Mesendoderm (in vitro differentiated cells): ENCODE results near the gene A2ML1.
A peak's percentile ranks its signal among the peaks of the same experiment; 100 is the strongest.
"Not testable (repeated sequence)": the region's sequence is repeated elsewhere in the genome, so short reads cannot be mapped to it uniquely, and the experiment has no call there.

Source experiments
- DNase-seq: peaks from one replicate; pipeline ENCODE4 v3.0.0; 2013
- H2AK5ac ChIP-seq: 2 replicates; pipeline ENCODE4 v1.6.1; 2013; ENCODE audit warnings: low read length, inconsistent platforms
- H2BK120ac ChIP-seq: 2 replicates; pipeline ENCODE4 v1.6.1; 2013; ENCODE audit warnings: low read depth, mild to moderate bottlenecking, low read length, moderate library complexity, mixed read lengths
- H2BK15ac ChIP-seq: replicated peaks from 2 replicates; pipeline ENCODE4 v1.6.1; 2013; ENCODE audit warnings: low read depth, mild to moderate bottlenecking, moderate library complexity
- H2BK5ac ChIP-seq: 2 replicates; pipeline ENCODE4 v1.6.1; 2013; ENCODE audit warnings: low read length, inconsistent platforms
- H3K18ac ChIP-seq: 2 replicates; pipeline ENCODE4 v1.6.1; 2013; ENCODE audit warnings: mild to moderate bottlenecking, low read length, mixed read lengths
- H3K23ac ChIP-seq: one replicate; pipeline ENCODE4 v1.6.1; 2013; ENCODE audit warnings: low read length
- H3K27ac ChIP-seq: 2 replicates; pipeline ENCODE4 v1.5.1; 2013; ENCODE audit warnings: low read depth, mild to moderate bottlenecking, inconsistent platforms, low read length, moderate library complexity
- H3K27me3 ChIP-seq: 2 replicates; pipeline ENCODE4 v1.6.1; 2013; ENCODE audit warnings: low read length, control low read depth, mild to moderate bottlenecking, inconsistent platforms; ENCODE audit not compliant: insufficient read depth, poor library complexity
- H3K36me3 ChIP-seq: 2 replicates; pipeline ENCODE4 v1.6.1; 2013; ENCODE audit warnings: low read length, inconsistent platforms; ENCODE audit not compliant: control insufficient read depth, insufficient read depth
- H3K4ac ChIP-seq: one replicate; pipeline ENCODE4 v1.6.1; 2013; ENCODE audit warnings: low read depth, mild to moderate bottlenecking, low read length, moderate library complexity
- H3K4me1 ChIP-seq: 2 replicates; pipeline ENCODE4 v1.6.1; 2013; ENCODE audit warnings: low read depth, low read length, inconsistent platforms; ENCODE audit not compliant: control insufficient read depth
- H3K4me2 ChIP-seq: 2 replicates; pipeline ENCODE4 v1.6.1; 2013; ENCODE audit warnings: low read length
- H3K4me3 ChIP-seq: 2 replicates; pipeline ENCODE4 v1.5.1; 2013; ENCODE audit warnings: mild to moderate bottlenecking, low read length
- H3K56ac ChIP-seq: one replicate; pipeline ENCODE4 v1.6.1; 2013; ENCODE audit warnings: low read length
- H3K79me1 ChIP-seq: 2 replicates; pipeline ENCODE4 v1.6.1; 2013; ENCODE audit warnings: low read length, inconsistent platforms
- H3K79me2 ChIP-seq: 2 replicates; pipeline ENCODE4 v1.6.1; 2013; ENCODE audit warnings: mild to moderate bottlenecking, low read length; ENCODE audit not compliant: control insufficient read depth, insufficient read depth
- H3K9ac ChIP-seq: 2 replicates; pipeline ENCODE4 v1.6.1; 2013; ENCODE audit warnings: low read length, inconsistent platforms
- H4K5ac ChIP-seq: one replicate; pipeline ENCODE4 v1.6.1; 2013; ENCODE audit warnings: low read length
- H4K8ac ChIP-seq: one replicate; pipeline ENCODE4 v1.6.1; 2013; ENCODE audit warnings: low read depth, mild to moderate bottlenecking, control low read depth, low read length, moderate library complexity
- WGBS: extraction: QIAGEN DNeasy Blood & Tissue Kit; methylation state at CpG from one replicate; pipeline ENCODE4 v1.1.7; 2013; ENCODE audit warnings: low lambda C conversion rate, missing lambda C conversion rate; ENCODE audit not compliant: insufficient coverage; ENCODE audit errors: extremely low coverage; 5-methylcytosine and 5-hydroxymethylcytosine counted together

The A2ML1 gene

DNA sequence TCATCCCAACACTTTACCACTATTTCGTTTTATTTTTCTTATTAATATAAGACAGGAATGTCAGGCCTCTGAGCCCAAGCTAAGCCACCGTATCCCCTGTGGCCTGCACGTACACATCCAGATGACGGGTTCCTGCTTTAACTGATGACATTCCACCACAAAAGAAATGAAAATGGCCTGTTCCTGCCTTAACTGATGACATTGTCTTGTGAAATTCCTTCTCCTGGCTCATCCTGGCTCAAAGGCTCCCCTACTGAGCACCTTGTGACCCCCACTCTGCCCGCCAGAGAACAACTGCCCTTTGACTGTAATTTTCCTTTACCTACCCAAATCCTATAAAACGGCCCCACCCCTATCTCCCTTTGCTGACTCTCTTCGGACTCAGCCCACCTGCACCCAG is 12.3 kb upstream of the A2ML1 start:
- H3K23ac ChIP-seq, H3K4me3 ChIP-seq, H2BK5ac ChIP-seq, H4K5ac ChIP-seq, H2BK15ac ChIP-seq, H3K79me1 ChIP-seq, H3K36me3 ChIP-seq, H2BK120ac ChIP-seq, H3K79me2 ChIP-seq, H3K27me3 ChIP-seq, H3K4ac ChIP-seq, H3K4me2 ChIP-seq, H2AK5ac ChIP-seq, H3K4me1 ChIP-seq, H4K8ac ChIP-seq: not testable (repeated sequence)
- peak; percentile 69 for DNase-seq
- Histone ChIP-seq H3K27ac (peak overlapping the region; percentile 73), H3K18ac (peak overlapping the region; percentile 71), H3K56ac (peak overlapping the region; percentile 64), H3K9ac (peak overlapping the region; percentile 38)
- WGBS, result no CpG with 5 or more reads among the region's 7 CpGs

DNA sequence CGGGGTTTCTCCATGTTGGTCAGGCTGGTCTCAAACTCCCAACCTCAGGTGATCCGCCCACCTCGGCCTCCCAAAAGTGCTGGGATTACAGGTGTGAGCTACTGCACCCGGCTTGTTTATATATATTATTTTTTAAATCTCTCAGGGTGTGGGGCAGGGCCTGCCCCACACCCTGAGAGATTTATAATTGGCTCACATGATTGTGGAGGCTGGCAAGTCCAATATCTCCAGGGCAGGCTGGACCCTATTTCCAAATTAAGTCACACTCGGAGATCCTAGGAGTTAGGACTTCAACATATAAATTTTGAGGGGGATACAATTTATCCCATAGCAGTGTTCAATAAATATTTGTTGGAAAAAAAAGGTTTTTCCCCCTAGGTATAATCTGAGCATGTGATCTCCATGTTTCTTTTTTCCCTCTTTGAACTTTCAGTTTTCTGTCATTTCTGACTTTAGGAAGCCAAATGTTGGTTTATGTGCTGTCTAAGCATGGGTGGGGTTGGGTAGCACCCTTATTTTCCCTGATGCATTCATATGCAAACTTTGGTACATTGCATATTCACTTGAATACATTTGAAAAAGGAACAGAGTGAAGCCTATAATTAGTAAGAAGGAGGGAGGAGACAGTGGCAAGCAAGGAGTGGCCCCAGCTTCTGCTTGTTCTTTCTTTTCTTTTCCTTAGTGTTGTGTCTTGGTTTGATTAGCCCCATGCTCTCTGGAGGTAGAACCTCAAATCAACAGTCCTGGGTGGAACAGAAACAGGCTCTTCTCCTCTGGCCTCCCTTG is 8.7 kb upstream of the A2ML1 start:
- no peak overlapping the region for H4K8ac ChIP-seq
- peaks cover 2% of the 10 kb centered on the region for H3K4me1 ChIP-seq
- H2BK15ac ChIP-seq, result no peak overlapping the region
- no peak overlapping the region for H4K5ac ChIP-seq
- peak overlapping the region; percentile 43 for H3K4ac ChIP-seq
- no peak for DNase-seq
- WGBS, result no CpG with 5 or more reads among the region's 5 CpGs
- H3K18ac ChIP-seq, result peak overlapping the region; percentile 20
- no peaks in the 10 kb centered on the region for H3K79me2 ChIP-seq
- no peak overlapping the region for H3K4me3 ChIP-seq
- H3K27ac ChIP-seq, result peak overlapping the region; percentile 72
- peak overlapping the region; percentile 92 for H2AK5ac ChIP-seq
- H2BK120ac ChIP-seq, result no peak overlapping the region
- H3K4me2 ChIP-seq, result no peak overlapping the region
- peak overlapping the region; percentile 77 for H2BK5ac ChIP-seq
- no peaks in the 10 kb centered on the region for H3K36me3 ChIP-seq
- H3K79me1 ChIP-seq, result no peaks in the 10 kb centered on the region
- H3K9ac ChIP-seq, result peak overlapping the region; percentile 56
- peak overlapping the region; percentile 65 for H3K56ac ChIP-seq
- no peaks in the 10 kb centered on the region for H3K27me3 ChIP-seq
- H3K23ac ChIP-seq, result peak overlapping the region; percentile 15

DNA sequence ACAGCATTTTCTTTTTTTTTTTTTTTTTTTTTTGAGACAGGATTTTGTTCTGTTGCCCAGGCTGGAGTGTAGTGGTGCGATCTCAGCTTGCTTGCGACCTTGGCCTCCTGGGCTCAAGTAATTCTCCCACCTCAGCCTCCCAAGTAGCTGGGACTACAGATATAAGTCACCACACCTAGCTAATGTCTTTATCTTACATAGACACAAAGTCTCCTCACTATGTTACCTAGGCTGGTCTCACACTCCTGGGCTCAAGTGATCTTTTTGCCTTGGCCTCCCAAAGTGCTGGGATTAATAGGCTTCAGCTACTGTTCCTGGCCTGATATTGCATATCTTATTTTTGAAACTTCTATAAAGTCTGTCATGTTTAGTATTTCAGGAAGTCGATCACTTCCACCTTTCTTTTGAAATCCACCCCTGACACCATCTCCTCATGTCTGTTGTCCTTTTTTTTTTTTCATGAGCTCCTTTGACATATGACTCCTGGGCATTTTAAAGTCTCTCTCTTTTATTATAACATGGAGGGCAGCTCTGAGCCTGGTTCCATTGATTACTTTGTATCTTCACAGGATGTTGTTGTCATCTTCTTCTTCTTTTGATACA is 5.9 kb upstream of the A2ML1 start:
- Histone ChIP-seq H3K4me2 (no peak overlapping the region), H3K79me2 (no peaks in the 10 kb centered on the region), H3K23ac (no peak overlapping the region), H3K4me3 (no peak overlapping the region), H3K79me1 (no peaks in the 10 kb centered on the region), H3K27ac (no peak overlapping the region), H3K56ac (peak overlapping the region; percentile 42), H4K5ac (no peak overlapping the region), H3K27me3 (no peaks in the 10 kb centered on the region), H3K4me1 (peaks cover 4% of the 10 kb centered on the region), H2BK15ac (no peak overlapping the region), H2AK5ac (no peak overlapping the region), H3K4ac (no peak overlapping the region), H3K36me3 (no peaks in the 10 kb centered on the region), H2BK5ac (no peak overlapping the region), H4K8ac (no peak overlapping the region), H2BK120ac (no peak overlapping the region), H3K18ac (no peak overlapping the region), H3K9ac (no peak overlapping the region)
- DNase-seq, result no peak
- no CpG with 5 or more reads among the region's 3 CpGs for WGBS

DNA sequence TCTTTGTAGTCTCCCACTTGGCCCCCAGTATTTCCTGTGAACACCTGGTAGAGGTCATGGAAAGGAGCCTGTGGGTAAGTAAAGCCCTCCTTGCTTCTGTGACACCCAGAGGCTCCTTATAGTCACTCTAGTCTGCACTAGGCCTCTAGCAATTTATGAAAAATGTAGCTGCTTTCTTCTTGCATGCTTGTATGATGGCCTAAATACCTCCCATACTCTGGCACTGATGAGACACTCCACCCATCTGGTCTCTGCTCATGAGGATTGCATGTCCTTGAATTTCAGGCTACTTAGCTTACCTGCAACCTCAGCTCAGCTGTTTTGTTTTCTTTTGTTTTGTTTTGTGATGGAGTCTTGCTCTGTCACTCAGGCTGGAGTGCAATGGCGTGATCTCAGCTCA is 4.6 kb upstream of the A2ML1 start:
- no peak overlapping the region for H2BK5ac ChIP-seq
- H3K79me2 ChIP-seq, result no peaks in the 10 kb centered on the region
- no peak overlapping the region for H3K23ac ChIP-seq
- H3K18ac ChIP-seq, result no peak overlapping the region
- no peaks in the 10 kb centered on the region for H3K27me3 ChIP-seq
- peak overlapping the region; percentile 42 for H3K56ac ChIP-seq
- H4K5ac ChIP-seq, result no peak overlapping the region
- no peak for DNase-seq
- H3K27ac ChIP-seq, result no peak overlapping the region
- H3K4me1 ChIP-seq, result peaks cover 4% of the 10 kb centered on the region
- no peak overlapping the region for H2BK120ac ChIP-seq
- no peak overlapping the region for H3K4ac ChIP-seq
- no peaks in the 10 kb centered on the region for H3K79me1 ChIP-seq
- no peak overlapping the region for H3K9ac ChIP-seq
- H3K36me3 ChIP-seq, result no peaks in the 10 kb centered on the region
- no CpG with 5 or more reads among the region's 1 CpG for WGBS
- no peak overlapping the region for H3K4me2 ChIP-seq
- no peak overlapping the region for H4K8ac ChIP-seq
- H3K4me3 ChIP-seq, result no peak overlapping the region
- H2BK15ac ChIP-seq, result no peak overlapping the region
- H2AK5ac ChIP-seq, result no peak overlapping the region

DNA sequence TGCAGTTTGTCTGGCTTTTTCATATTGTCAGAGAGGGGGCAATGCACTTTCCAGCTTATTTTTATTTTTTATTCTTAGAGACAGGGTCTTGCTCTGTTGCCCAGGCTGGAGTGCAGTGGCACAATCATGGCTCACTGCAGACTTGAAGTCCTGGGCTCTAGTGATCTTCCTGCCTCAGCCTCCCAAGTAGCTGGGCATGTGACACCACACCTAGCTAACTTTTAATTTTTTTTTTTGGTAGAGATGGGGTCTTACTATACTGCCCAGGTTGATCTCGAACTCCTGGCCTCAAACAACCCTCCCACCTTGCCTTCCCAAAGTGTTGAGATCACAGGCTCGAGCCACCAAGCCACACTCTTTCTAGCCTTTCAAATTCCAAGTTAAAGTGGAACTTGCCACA is 3.9 kb upstream of the A2ML1 start:
- Histone ChIP-seq H3K79me1 (no peaks in the 10 kb centered on the region), H3K4me2 (no peak overlapping the region), H2BK120ac (no peak overlapping the region), H2BK5ac (no peak overlapping the region), H3K4me3 (no peak overlapping the region), H3K36me3 (no peaks in the 10 kb centered on the region), H3K4me1 (peaks cover 8% of the 10 kb centered on the region), H2AK5ac (no peak overlapping the region), H3K79me2 (no peaks in the 10 kb centered on the region), H3K23ac (no peak overlapping the region), H3K27me3 (no peaks in the 10 kb centered on the region), H4K5ac (no peak overlapping the region), H3K18ac (peak overlapping the region; percentile 61), H4K8ac (no peak overlapping the region), H2BK15ac (no peak overlapping the region), H3K27ac (no peak overlapping the region), H3K4ac (peak overlapping the region; percentile 90), H3K56ac (no peak overlapping the region), H3K9ac (no peak overlapping the region)
- WGBS, result no CpG with 5 or more reads among the region's 2 CpGs
- DNase-seq, result no peak
